Stimulated activated naive CD4-positive, alpha-beta T cell treated with Interleukin-2 at 50 U/mL for 16 hours (primary cell): ENCODE data around the gene ATF6B.
A peak's percentile ranks its signal among the peaks of the same experiment; 100 is the strongest.

ENCODE experiments used
- DNase-seq: peaks from one replicate; lab custom pipeline; 2025; lab: John Stamatoyannopoulos, UW

Gene ATF6B

GRCh38 chr6:32127717-32128592 lies at the start of gene ATF6B:
Gene ATF6B (minus strand): TSS chr6:32128246. CDS start chr6:32128207, 39 bp downstream.
- DNase-seq = peak; percentile 98

DNA sequence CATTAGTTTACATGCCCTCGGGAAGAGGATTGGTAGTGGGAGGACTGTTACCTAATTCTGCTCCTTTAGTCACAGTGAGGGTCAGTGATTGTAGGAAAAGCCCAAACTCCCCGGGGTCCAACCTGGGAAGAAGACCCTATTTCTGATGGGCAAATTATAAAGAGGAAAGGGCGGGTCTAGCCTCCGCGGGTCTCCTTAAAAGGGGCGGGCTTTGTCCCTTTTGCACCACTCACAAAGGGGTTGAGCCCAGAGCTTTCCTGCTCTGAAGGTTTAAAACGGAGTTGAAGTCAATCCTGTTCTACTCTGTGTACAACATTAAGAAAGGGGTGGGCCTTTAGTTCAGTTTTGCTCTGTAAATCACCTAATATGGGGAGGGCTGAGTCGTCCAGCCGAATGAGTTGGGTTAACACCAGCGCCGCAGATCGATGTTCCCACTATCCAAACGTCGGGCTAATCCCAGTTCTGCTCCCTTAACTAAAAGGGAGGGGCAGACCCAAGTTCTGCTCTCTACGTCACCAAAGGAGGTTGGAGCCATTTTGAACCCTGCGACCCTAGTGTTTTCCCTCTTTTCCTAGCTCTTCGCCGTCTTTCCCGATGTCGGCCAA lies 49.2 kb upstream of the ATF6B start:
- peak; percentile 53 for DNase-seq

DNA sequence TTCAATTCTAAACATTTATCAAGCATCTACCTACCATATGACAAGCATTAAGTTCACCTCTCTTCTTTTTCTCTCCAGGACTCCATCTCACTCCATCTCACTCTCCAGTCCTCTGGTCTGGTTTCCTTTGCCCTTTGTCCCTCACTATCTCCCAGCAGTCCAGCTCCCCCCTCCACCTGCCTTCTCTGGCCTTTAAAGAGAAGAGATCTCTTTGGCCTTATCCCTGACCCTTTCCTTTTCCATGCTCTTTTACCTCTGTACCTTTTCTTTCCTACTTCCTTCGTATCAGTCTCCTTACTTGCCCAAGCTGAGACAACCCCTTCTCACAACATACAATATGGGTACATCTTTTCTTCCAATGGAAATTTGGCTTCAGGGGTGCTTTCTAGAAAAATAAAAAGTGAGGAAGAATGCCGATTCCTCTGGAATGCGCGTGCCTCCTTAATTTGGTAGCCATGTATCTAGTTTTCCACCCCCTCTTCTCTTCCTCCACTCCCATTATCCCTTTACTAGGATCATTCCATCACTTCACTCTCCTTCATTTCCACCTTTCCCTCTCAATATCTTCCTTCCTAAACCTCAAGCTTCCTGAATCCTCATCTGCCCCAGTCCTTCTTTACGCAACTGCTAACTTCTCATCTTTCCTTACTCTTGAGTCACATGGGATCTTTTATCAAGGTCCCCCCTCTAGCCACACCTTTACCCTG lies 48.6 kb upstream of the ATF6B start:
- no peak for DNase-seq

- peak; percentile 95 for DNase-seq
Observed at GRCh38 chr6:32175711-32176475, 47.8 kb upstream of the ATF6B start, which contains the start of gene AGPAT1. Gene AGPAT1 (minus strand): TSS chr6:32176084. CDS start chr6:32171496, 4,588 bp downstream.

DNA sequence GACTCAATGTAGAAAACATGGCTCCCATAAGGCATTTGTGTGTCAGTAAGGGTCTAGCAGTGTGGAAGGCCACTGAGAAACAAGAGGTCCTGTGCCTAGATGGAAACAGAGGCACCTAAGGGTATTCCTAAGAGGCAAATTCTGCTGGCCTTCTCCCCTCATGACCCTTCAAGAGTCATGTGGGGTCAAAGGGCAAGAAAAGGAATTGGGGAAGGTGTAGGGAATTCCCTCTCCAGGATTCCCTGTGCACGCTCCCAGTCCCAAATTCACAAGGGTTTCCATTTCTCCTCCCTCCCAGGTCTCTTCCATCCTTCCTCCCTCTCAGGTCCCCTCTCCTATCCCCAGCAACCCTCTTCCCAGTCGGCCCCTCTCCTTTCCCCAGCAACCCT lies 47.3 kb upstream of the ATF6B start:
- DNase-seq = no peak

GRCh38 chr6:32174416-32174815 lies 46.4 kb upstream of the ATF6B start:
- DNase-seq = no peak

GRCh38 chr6:32173051-32173727 lies 45.1 kb upstream of the ATF6B start:
- DNase-seq = no peak

DNA sequence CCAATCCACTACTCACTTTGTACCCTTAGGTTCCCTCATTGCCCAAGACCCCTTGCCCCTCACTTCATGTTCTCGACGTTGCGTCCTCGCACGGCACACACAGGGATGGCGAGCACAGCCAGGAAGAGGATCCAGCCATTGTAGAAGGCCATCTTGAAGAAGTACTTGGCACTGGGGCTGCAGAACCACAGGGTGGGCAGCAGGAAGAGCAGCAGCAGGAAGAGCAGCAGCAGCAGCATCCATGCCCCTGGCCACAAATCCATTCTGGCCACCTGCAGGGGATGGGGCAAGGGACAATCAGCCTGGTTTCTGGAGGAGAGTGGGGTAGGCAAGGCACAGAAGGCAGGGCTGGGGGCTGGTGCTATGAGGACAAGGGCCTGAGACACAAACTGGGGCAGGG lies 43.2 kb upstream of the ATF6B start:
- DNase-seq = no peak

GRCh38 chr6:32170294-32170693 lies 42.2 kb upstream of the ATF6B start:
- no peak for DNase-seq

- DNase-seq = no peak
Observed at GRCh38 chr6:32168807-32169591, 41.0 kb upstream of the ATF6B start.

- DNase-seq = no peak
Observed at GRCh38 chr6:32168350-32168749, 40.3 kb upstream of the ATF6B start.

DNA sequence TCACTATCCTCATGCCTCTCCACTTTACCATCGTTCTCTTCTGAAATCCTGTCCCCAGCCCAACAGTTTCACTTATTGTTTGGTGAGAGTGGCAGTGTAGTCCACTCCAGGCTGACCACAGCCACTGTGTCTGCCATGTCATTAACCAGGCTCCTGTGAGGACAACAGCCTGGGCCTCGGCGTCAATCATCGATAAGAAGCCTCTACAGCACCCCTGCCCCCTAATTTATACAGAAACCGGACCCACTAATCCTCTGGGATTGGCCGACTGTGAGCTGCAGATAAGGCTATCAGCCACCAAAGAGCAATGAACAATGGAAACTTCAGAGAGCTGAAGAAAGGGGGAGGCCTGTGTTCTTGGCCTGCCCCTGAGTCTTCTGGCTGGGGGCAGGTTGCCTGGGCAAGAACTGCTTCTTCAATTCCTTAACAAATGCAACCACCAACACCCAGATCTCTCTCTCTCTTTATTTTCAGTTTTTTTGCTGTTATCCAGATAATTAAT lies 39.8 kb upstream of the ATF6B start:
- DNase-seq = no peak

DNA sequence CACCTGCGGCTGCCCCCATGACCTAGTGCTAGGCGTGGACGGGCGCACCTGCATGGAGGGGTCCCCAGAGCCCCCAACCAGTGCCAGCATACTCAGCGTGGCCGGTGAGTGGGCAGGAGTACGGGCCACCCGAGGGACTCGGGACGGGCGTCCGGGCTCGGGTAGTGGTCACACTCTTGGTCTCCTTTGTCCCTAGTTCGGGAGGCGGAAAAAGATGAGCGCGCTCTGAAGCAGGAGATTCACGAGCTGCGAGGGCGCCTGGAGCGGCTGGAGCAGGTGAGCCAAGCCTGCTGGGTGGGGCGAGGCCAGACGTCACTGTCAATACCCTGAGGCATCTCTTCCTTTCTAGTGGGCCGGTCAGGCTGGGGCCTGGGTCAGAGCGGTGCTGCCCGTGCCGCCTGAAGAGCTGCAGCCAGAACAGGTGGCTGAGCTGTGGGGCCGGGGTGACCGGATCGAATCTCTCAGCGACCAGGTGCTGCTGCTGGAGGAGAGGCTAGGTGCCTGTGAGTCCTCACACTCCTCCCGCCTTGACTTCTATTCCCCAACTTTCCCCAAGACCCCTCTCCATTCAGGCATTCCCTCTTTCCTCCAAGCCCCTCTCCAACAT lies 39.2 kb upstream of the ATF6B start:
- DNase-seq = no peak

GRCh38 chr6:32166411-32167061 lies 38.5 kb upstream of the ATF6B start:
- DNase-seq = no peak

GRCh38 chr6:32164295-32164694 lies 36.2 kb upstream of the ATF6B start, which contains the start of gene EGFL8:
Gene EGFL8 (plus strand): TSS chr6:32164595. CDS start chr6:32166166, 1,571 bp downstream.
- no peak for DNase-seq

DNA sequence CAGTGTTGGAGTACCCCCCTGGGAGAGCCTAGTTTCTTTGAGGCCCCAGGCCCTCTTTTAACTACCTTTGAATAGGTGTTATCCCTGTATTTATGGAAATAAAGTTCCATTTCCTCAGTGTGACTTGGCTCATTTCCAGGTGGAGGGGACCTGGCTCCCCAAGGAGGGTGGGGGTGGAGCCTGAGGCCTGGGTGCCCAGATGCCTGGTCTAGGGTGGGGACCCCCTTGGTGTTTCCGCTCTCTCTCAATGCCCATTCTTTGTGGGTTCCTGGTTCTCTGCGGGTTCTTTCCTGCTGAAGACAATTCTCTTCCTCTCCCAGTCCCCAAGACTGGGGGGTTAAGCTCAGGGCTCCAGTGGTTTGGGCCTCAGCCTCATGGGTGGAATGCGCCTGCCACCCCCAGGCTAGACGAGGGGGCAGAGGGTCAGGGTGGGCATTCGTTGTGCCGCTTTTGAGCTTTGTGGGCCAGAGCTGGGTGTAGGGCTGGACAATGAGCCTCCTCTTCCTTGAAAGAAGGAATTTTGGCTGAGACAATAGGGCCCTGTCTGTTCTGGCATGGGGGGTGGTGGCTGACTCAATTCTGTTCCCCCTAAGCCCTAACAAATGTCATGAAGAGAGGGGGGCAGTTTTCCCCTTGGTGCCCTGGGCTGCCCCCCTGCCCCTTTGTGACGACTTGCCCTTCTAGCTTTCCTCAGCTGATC lies 35.7 kb upstream of the ATF6B start:
- DNase-seq = no peak

DNA sequence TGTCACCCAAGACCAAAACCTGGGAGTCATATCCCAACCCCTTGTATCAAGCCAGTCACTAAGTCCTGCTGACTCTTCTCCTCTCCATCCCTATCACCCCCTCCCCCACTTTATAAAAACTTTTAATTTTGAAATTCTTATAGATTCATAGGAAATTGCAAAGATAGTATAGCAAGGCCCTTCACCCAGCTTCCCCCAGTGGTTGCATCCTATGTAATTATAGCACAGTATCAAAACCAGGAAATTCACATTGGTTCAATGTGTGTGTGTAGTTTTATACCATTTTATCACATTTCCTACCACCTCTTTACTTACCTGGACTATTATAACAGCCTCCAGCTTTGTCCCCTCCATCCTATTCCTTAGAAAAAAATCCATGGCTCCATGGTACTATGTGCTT lies 30.0 kb upstream of the ATF6B start:
- no peak for DNase-seq

- no peak for DNase-seq
Observed at GRCh38 chr6:32156891-32157290, 28.8 kb upstream of the ATF6B start.
